ENCODE measurements around the gene GPR75.

Gene GPR75

GRCh38 chr2:53811601-53812000, 48.2 kb downstream of the GPR75 start:
- FAIRE-seq = no peak
- DNase-seq (ENCODE audit: low spot score) = no peak

All from urothelium cell line (cell line).